ENCODE results near the gene PCMTD2.

- TF ChIP-seq EP300 (IDR thresholded peaks at IDR 0.05) = no peak
- TF ChIP-seq CTCF (IDR thresholded peaks at IDR 0.05) = no peak
- no peak for TF ChIP-seq POLR2A (IDR thresholded peaks at IDR 0.05)
Observed at GRCh38 chr20:64240243-64241015, 15.1 kb upstream of the PCMTD2 start.

Measured in stomach (tissue), 4 donors.